SK-N-SH treated with all-trans-retinoic acid at 6 μM for 48 hours (cell line): ENCODE results near the gene KIAA1328.

Experiments
- ARNTL ChIP-seq: fragments of 450-650 bp; formaldehyde crosslinking; IDR thresholded peaks from 2 replicates; pipeline ENCODE4 v1.5.0; 2020; ENCODE audit warnings: low read depth, mild to moderate bottlenecking, moderate library complexity, borderline replicate concordance
- BACH2 ChIP-seq: fragments of 250-450 bp; sonication (Bioruptor Pico); IDR thresholded peaks from 2 replicates; pipeline ENCODE4 v1.9.0; 2021; ENCODE audit warnings: mild to moderate bottlenecking, borderline replicate concordance
- ISL1 ChIP-seq: fragments of 250-450 bp; sonication (Bioruptor Pico); IDR thresholded peaks from 2 replicates; pipeline ENCODE4 v2.1.2; 2022; ENCODE audit warnings: mild to moderate bottlenecking, moderate library complexity
- RARB ChIP-seq: fragments of 250-450 bp; sonication (Bioruptor Pico); IDR thresholded peaks from 2 replicates; pipeline ENCODE4 v1.8.0; 2021; ENCODE audit warnings: mild to moderate bottlenecking, moderate library complexity
- ZC3H10 ChIP-seq: fragments of 250-450 bp; sonication (Bioruptor Pico); IDR thresholded peaks from 2 replicates; pipeline ENCODE4 v1.5.1; 2021; ENCODE audit warnings: mild to moderate bottlenecking, moderate library complexity
- ZFP3 ChIP-seq: fragments of 250-450 bp; sonication (Bioruptor Pico); IDR thresholded peaks from 2 replicates; pipeline ENCODE4 v1.5.0; 2020; ENCODE audit warnings: mild to moderate bottlenecking, moderate library complexity
- ZFP30 ChIP-seq: fragments of 450-650 bp; formaldehyde crosslinking; IDR thresholded peaks from 2 replicates; pipeline ENCODE4 v1.5.0; 2022; ENCODE audit warnings: mild to moderate bottlenecking, moderate library complexity
- ZNF8 ChIP-seq: fragments of 450-650 bp; formaldehyde crosslinking; IDR thresholded peaks from 2 replicates; pipeline ENCODE4 v1.5.0; 2020; ENCODE audit warnings: mild to moderate bottlenecking, moderate library complexity
- TF ChIP-seq, protein P1 (sequence below): fragments of 250-450 bp; sonication (Bioruptor Pico); IDR thresholded peaks from 2 replicates; pipeline ENCODE4 v1.8.0; 2020; ENCODE audit warnings: mild to moderate bottlenecking, moderate library complexity, borderline replicate concordance
- TF ChIP-seq, protein P2 (sequence below): fragments of 250-450 bp; sonication (Bioruptor Pico); IDR thresholded peaks from 2 replicates; pipeline ENCODE4 v1.5.1; 2020; ENCODE audit warnings: low read depth, mild to moderate bottlenecking, moderate library complexity

DNA sequence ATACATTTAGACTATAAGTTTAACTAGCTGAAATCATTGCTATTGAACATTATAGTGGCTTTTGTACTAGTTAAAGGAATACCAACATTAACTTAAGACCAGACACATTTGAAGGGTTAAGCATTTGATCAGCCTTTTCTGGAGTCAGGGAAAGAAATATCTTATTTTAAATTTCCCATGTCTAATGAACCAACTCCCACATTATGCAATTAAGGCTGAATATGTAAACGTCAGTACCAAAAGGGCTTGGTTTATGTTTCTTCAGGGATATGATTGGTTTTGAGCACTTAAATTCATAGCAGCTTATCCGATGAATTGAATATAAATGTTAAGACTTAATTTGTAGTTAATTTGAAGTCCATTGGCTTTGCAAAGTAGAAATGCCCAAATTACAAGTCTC lies 344.5 kb downstream of the KIAA1328 start:
- TF ChIP-seq, protein P1, sequence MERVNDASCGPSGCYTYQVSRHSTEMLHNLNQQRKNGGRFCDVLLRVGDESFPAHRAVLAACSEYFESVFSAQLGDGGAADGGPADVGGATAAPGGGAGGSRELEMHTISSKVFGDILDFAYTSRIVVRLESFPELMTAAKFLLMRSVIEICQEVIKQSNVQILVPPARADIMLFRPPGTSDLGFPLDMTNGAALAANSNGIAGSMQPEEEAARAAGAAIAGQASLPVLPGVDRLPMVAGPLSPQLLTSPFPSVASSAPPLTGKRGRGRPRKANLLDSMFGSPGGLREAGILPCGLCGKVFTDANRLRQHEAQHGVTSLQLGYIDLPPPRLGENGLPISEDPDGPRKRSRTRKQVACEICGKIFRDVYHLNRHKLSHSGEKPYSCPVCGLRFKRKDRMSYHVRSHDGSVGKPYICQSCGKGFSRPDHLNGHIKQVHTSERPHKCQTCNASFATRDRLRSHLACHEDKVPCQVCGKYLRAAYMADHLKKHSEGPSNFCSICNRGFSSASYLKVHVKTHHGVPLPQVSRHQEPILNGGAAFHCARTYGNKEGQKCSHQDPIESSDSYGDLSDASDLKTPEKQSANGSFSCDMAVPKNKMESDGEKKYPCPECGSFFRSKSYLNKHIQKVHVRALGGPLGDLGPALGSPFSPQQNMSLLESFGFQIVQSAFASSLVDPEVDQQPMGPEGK (CRISPR knock-in tag): no peak
- TF ChIP-seq ZC3H10 (CRISPR knock-in tag) (no peak), ARNTL (CRISPR knock-in tag) (no peak), ZFP30 (CRISPR knock-in tag) (no peak), ZFP3 (CRISPR knock-in tag) (no peak), BACH2 (CRISPR knock-in tag) (no peak), ISL1 (CRISPR knock-in tag) (no peak), ZNF8 (no peak), RARB (CRISPR knock-in tag) (no peak)
- TF ChIP-seq, protein P2, sequence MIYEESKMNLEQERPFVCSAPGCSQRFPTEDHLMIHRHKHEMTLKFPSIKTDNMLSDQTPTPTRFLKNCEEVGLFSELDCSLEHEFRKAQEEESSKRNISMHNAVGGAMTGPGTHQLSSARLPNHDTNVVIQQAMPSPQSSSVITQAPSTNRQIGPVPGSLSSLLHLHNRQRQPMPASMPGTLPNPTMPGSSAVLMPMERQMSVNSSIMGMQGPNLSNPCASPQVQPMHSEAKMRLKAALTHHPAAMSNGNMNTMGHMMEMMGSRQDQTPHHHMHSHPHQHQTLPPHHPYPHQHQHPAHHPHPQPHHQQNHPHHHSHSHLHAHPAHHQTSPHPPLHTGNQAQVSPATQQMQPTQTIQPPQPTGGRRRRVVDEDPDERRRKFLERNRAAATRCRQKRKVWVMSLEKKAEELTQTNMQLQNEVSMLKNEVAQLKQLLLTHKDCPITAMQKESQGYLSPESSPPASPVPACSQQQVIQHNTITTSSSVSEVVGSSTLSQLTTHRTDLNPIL: no peak
